NCI-H1105 treated with DMSO at 0.1 percent for 48 hours (cell line): ENCODE data around the gene AHDC1.

ENCODE experiments used
- DNase-seq: peaks from one replicate; lab custom pipeline; 2025; lab: John Stamatoyannopoulos, UW

The AHDC1 gene

DNA sequence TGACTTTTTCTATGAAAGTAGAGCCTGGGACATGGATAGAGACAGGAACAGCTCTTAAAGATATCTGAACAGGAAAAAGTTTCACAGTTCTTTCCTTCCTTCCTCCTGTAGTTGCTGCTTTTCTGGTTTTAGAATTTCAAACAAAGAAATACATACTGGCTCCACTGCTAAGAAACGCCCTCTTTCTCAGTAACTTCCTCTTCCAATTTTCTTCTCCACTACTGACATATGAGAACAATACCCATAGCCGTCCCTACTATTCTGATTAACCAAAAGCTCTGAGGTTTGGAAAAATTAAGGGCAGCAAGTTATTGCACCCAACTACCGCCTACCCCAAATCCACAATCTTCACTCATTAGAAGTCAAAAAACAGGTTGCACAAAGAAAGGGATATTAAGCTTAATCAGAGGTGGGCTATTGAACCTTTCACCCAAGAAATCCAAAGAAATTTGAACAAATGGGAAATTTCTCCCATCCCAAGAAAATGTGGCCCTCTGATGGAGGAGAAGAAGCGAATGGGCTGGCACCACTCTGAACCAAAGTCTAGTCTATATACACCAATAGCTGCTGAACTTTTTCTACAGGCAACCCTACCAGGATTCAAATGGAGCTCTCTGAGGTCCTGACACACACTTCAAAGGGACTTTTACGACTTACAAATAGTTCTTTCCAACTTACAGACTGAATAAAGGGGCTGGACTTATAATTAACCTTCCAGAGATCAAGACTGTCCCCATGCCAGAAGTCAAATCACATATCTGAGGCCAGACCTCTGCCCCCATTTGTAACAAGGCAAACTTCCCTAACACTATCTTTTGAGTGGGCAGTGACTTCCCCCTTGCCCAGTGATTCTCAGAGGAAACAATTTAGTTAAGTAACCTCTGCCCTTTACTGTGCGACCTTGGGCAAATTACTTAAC is 115.7 kb downstream of the AHDC1 start:
- DNase-seq = no peak

DNA sequence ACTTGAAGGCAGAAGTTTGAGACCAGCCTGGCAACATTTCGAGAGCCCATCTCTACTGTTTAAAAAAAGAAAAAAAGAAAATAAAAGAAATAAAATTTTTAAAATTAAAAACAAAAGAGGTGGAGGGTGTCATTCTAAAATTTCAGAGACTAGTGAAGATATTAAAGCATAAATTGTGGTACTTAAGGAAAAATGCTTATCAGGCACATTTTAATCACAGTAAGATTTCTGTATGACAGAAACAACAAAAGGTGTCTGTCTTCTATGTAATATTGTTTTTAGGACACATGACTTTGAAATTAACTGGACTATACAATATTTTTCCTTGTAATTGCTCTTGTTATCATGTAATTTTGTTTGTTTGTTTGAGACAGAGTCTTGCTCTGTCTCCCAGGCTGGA is 118.6 kb downstream of the AHDC1 start:
- DNase-seq = no peak
